ENCODE data around the gene MATN1. TPM values are rescaled to one million over a fixed set of nuclear protein-coding genes. Genes with fewer than 3 reads are reported as not detected.

Gene MATN1
- total and polyA plus RNA-seq, 2 donors, result 0.24 to 0.85 TPM

- Histone ChIP-seq H3K27ac (ENCODE audit: low read depth) (no peak overlapping the region), H3K36me3 (ENCODE audit: insufficient read depth) (no peaks in the 10 kb centered on the region), H3K4me1 (ENCODE audit: insufficient read depth) (no peaks in the 10 kb centered on the region), H3K4me3 (ENCODE audit: low read depth, low read length) (no peak overlapping the region)
- WGBS, result 65% methylated on average over 3 of the region's 3 CpGs
- DNase-seq (ENCODE audit: extremely low spot score), result no peak
Measured at GRCh38 chr1:30681782-30682181, 41.6 kb downstream of the MATN1 start.

DNA sequence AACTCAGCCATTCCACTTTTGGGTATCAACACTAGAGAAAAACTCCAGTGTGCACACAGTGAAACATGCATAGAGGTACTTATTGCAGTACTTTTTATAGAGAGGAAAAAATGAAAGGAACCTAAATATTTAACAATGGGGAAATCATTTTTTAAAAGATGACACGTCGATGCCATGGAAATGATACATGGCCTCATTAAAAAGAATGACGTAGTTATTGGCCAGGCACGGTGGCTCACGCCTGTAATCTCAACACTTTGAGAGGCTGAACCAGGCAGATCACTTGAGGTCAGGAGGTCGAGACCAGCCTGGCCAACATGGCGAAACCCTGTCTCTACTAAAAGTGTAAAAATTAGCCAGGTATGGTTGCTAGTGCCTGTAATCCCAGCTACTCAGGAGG, 42.5 kb downstream of the MATN1 start:
- DNase-seq (ENCODE audit: extremely low spot score), result no peak
- Histone ChIP-seq H3K4me1 (ENCODE audit: insufficient read depth) (no peaks in the 10 kb centered on the region), H3K27ac (ENCODE audit: low read depth) (no peak overlapping the region), H3K36me3 (ENCODE audit: insufficient read depth) (no peaks in the 10 kb centered on the region), H3K4me3 (ENCODE audit: low read depth, low read length) (no peak overlapping the region)
- WGBS, result 48% methylated on average over 7 of the region's 7 CpGs

- Histone ChIP-seq H3K4me1 (ENCODE audit: insufficient read depth) (no peaks in the 10 kb centered on the region), H3K27ac (ENCODE audit: low read depth) (no peak overlapping the region), H3K4me3 (ENCODE audit: low read depth, low read length) (no peak overlapping the region), H3K36me3 (ENCODE audit: insufficient read depth) (no peaks in the 10 kb centered on the region)
- DNase-seq (ENCODE audit: extremely low spot score), result no peak
- 85% methylated on average over 7 of the region's 7 CpGs for WGBS
Measured at GRCh38 chr1:30680429-30680828, 43.0 kb downstream of the MATN1 start.

- H3K4me3 ChIP-seq (ENCODE audit: low read depth, low read length), result no peak overlapping the region
Measured at GRCh38 chr1:30679976-30680305, 43.4 kb downstream of the MATN1 start.

DNA sequence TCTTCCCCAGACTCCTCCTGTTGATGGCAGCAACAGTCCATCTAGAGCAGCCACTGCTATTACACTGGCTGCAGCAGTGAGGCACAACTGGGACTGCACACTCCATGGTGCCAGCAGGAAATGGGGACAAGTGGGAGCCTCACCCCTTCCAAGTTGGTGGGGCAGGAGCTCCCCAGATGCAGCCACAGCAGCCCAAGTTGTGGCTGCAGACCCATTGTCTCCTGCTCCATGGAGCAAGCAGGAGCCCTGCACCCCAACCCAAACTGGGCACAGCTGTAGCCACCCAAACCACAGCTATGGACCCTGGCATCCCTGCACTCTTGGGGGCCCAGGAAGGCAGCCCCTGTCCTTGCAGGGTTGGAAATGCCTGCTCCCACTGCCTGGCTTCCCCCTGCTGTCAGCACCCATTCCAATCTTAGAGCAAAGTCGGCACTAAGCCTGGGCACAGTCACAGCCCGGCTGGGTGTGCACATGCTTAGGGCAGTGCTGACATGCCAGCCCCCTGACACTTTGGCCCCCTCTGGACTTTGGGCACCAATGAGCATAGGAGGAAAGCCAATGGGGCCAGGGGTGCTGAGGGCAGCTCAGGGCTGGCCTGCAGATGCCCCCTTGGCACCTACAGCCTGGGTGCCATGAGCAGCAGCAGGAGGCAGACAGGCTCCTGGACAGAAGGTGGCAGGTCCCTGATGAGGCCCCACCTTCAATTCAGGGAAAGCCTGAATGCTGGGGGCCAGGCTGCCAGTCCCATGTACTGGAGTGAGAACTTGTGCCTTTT, 44.0 kb downstream of the MATN1 start:
- DNase-seq (ENCODE audit: extremely low spot score), result no peak
- H3K27ac ChIP-seq (ENCODE audit: low read depth), result no peak overlapping the region
- WGBS, result 87% methylated on average over 2 of the region's 2 CpGs
- no peaks in the 10 kb centered on the region for H3K36me3 ChIP-seq (ENCODE audit: insufficient read depth)
- no peaks in the 10 kb centered on the region for H3K4me1 ChIP-seq (ENCODE audit: insufficient read depth)
- H3K4me3 ChIP-seq (ENCODE audit: low read depth, low read length), result no peak overlapping the region

More at GRCh38 chr1:30679976-30680305, 43.4 kb downstream of the MATN1 start:
- Histone ChIP-seq H3K27ac (ENCODE audit: low read depth) (no peak overlapping the region), H3K4me1 (ENCODE audit: insufficient read depth) (no peaks in the 10 kb centered on the region), H3K36me3 (ENCODE audit: insufficient read depth) (no peaks in the 10 kb centered on the region)
- no peak for DNase-seq (ENCODE audit: extremely low spot score)
- WGBS, result 71% methylated on average over 2 of the region's 2 CpGs

GRCh38 chr1:30678209-30678608, 45.2 kb downstream of the MATN1 start:
- no peak overlapping the region for H3K27ac ChIP-seq (ENCODE audit: low read depth)
- no peak overlapping the region for H3K4me3 ChIP-seq (ENCODE audit: low read depth, low read length)
- H3K4me1 ChIP-seq (ENCODE audit: insufficient read depth), result no peaks in the 10 kb centered on the region
- H3K36me3 ChIP-seq (ENCODE audit: insufficient read depth), result no peaks in the 10 kb centered on the region
- WGBS, result 56% methylated on average over 3 of the region's 3 CpGs
- DNase-seq (ENCODE audit: extremely low spot score), result no peak

- Histone ChIP-seq H3K4me3 (ENCODE audit: low read depth, low read length) (no peak overlapping the region), H3K4me1 (ENCODE audit: insufficient read depth) (no peaks in the 10 kb centered on the region), H3K27ac (ENCODE audit: low read depth) (no peak overlapping the region), H3K36me3 (ENCODE audit: insufficient read depth) (no peaks in the 10 kb centered on the region)
- DNase-seq (ENCODE audit: extremely low spot score), result no peak
- 75% methylated on average over 2 of the region's 2 CpGs for WGBS
Measured at GRCh38 chr1:30677471-30677870, 45.9 kb downstream of the MATN1 start.

DNA sequence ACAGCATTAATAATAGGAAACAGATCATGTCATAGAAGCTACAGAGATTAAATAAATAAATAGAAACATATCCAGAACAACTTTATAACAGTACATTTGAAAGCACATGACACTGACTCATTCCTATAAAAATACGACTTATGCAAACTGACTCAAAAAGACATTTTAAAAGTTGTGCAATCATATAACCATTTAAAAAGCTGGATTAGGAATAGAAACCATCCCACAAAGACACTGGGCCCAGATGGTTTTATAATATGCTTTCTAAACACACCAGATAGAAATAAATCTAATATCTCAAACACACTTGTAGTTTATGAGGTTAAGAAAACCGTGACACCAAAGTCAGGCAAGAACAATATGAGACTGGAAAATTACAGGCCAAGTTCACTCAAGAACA, 47.6 kb downstream of the MATN1 start:
- WGBS, result 35% methylated on average over 2 of the region's 2 CpGs
- Histone ChIP-seq H3K36me3 (ENCODE audit: insufficient read depth) (no peaks in the 10 kb centered on the region), H3K27ac (ENCODE audit: low read depth) (no peak overlapping the region), H3K4me3 (ENCODE audit: low read depth, low read length) (no peak overlapping the region), H3K4me1 (ENCODE audit: insufficient read depth) (no peaks in the 10 kb centered on the region)
- no peak for DNase-seq (ENCODE audit: extremely low spot score)

DNA sequence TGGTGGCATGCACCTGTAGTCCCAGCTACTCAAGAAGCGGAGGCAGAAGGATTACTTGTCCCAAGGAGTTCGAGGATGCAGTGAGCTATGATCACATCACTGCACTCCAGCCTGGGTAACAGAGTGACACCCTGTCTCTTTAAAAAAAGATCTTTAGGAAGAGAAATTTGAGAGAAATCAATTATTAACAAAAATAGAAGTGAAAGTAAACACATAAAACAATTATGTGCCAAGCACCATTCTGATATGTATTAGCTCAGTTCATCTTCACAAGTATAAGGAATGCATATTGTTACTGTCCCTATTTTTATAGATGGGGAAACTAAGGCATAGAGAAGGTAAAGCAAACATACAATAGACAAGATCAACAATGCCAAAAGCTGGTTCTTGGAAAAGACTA, 48.1 kb downstream of the MATN1 start:
- no peak overlapping the region for H3K27ac ChIP-seq (ENCODE audit: low read depth)
- no peak for DNase-seq (ENCODE audit: extremely low spot score)

DNA sequence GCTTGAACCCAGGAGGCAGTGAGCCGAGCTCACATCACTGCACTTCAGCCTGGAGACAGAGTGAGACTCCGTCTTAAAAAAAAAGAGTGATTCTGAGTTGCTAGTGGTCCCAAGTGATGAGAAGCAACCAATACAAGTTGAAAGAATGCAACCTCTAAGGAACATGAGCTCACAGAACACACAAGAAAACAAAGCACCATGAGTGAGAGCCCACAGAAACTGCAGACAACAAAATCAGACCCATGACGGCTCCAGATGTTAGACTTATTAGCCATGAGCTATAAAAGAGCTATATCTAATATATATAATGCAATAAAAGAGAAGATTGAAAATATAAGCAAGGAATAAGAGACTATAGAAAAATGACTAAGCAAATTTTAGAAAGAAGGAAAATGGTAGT, 50.0 kb downstream of the MATN1 start:
- Histone ChIP-seq H3K4me3 (ENCODE audit: low read depth, low read length) (no peak overlapping the region), H3K36me3 (ENCODE audit: insufficient read depth) (no peaks in the 10 kb centered on the region), H3K27ac (ENCODE audit: low read depth) (no peak overlapping the region), H3K4me1 (ENCODE audit: insufficient read depth) (no peaks in the 10 kb centered on the region)
- WGBS, result 77% methylated on average over 3 of the region's 3 CpGs
- DNase-seq (ENCODE audit: extremely low spot score), result no peak

More for the DNA sequence above, 48.1 kb downstream of the MATN1 start:
- Histone ChIP-seq H3K36me3 (ENCODE audit: insufficient read depth) (no peaks in the 10 kb centered on the region), H3K4me3 (ENCODE audit: low read depth, low read length) (no peak overlapping the region), H3K4me1 (ENCODE audit: insufficient read depth) (no peaks in the 10 kb centered on the region)
- WGBS, result 87% methylated on average over 2 of the region's 2 CpGs

DNA sequence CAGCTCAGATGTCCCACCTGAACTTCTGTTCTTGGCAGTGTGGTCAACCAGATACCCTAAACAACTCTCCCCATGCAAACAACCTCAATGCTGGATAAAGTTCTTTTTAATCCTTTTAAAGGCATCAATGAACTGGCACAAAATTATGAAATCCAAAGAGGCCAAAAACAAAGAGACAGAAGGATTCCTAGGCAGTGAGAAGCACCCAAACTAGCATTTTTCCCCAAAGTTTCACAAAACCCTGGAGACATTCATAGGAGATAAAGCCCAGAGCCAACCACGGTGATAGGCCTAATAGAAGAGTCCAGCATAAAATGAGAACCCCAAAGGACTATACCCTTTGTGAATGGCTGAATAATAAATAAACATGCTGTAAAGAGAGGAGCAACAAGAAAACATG, 50.7 kb downstream of the MATN1 start:
- no peaks in the 10 kb centered on the region for H3K4me1 ChIP-seq (ENCODE audit: insufficient read depth)
- H3K36me3 ChIP-seq (ENCODE audit: insufficient read depth), result no peaks in the 10 kb centered on the region
- no peak for DNase-seq (ENCODE audit: extremely low spot score)
- no peak overlapping the region for H3K4me3 ChIP-seq (ENCODE audit: low read depth, low read length)
- WGBS, result 92% methylated on average over 1 of the region's 1 CpG
- H3K27ac ChIP-seq (ENCODE audit: low read depth), result no peak overlapping the region

DNA sequence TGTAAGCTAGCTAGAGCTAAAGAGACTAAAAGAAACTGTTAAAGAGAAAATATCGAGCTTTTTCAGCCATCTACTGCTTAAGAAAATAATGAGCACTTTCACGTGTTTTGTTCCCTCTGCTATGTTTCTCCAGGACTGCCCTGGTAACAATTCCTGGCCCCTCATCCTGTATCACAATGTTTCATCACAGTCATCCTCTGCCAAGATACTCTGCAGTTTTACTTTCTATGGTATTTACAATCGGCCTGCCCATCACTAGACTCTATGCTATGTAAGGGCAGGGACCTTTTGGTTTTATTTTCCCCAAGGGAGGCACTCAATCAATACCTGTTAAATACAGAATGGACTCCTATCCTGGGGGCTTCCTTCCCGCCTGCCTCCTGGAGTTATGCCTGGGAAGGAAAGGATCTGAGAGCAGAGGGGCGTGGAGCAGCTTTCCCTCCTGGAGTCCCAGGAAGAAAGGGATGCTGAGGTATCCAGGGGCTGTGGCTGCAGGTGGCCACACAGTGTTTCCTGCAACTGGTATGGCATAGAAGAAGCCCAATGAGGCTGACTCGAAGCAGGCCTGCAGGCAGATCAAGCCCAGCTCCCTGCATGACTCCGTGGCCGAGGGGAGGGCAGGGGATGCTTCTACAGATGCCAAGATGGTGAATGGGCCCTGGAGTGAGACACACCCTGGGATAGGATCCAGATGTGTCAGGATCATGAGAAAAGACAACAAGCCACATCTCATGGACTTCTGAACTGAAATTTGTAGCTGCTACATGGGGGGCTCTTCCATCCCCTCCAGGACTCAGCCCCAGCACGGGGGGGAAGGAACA, 52.9 kb downstream of the MATN1 start:
- no peak overlapping the region for H3K27ac ChIP-seq (ENCODE audit: low read depth)
- WGBS, result 51% methylated on average over 9 of the region's 9 CpGs
- H3K36me3 ChIP-seq (ENCODE audit: insufficient read depth), result no peaks in the 10 kb centered on the region
- DNase-seq (ENCODE audit: extremely low spot score), result no peak
- H3K4me3 ChIP-seq (ENCODE audit: low read depth, low read length), result no peak overlapping the region
- H3K4me1 ChIP-seq (ENCODE audit: insufficient read depth), result no peaks in the 10 kb centered on the region

DNA sequence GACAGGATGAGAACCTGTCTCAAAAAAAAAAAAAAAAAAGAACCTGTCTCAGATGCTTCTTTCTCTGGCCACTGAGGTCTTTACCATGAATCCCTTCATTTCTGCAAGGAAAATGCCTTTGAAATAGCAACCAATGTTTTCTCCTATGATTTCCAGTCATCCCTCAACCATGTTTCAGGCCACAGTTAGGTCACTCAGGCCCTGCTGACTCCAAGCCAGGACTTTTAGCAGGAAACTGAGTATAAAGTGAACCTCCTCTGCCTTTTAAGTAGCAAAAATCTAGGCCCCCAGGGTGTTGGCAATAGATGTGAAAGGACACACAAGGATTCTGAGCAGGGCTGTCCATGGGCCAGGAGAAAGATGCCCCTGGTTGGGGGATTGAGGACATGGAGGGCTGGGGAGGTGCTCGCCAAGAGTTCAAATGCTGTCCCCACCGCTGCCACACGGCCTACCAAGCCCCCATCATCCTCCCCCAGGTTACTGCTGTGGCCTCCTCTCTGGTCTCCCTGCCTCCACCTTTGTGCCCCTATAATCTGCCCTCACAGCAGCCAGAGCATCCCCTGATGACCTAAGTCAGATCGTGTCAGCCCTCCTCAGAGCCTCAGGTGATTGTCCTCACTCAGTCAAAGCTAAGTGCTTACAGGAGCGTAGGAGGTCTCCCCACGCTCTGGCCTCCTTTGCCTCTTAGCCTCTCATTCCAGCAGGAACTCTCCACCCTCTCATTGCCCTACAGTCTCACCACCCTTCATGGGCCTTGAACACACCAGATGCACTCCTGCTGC, 54.6 kb downstream of the MATN1 start:
- Histone ChIP-seq H3K4me3 (ENCODE audit: low read depth, low read length) (no peak overlapping the region), H3K27ac (ENCODE audit: low read depth) (no peak overlapping the region), H3K4me1 (ENCODE audit: insufficient read depth) (no peaks in the 10 kb centered on the region), H3K36me3 (ENCODE audit: insufficient read depth) (no peaks in the 10 kb centered on the region)
- DNase-seq (ENCODE audit: extremely low spot score), result no peak
- WGBS, result 97% methylated on average over 6 of the region's 6 CpGs

DNA sequence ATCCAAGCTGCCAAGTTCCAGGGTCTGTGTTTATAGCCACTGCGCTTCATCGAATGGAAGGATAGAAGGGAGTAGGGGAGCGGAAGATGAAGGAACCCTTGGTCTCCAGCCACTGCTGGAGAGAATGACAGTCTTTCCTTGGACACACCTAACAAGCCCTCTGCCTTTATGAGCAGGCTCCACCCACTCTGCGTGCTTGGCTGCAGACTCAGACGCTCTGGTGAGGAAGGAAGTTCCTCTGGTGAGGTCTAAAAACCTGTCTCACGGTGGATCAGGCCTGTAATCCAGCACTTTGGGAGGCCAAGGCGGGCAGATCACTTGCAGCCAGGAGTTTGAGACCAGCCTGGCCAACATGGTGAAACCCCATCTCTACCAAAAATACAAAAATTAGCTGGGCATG, 55.4 kb downstream of the MATN1 start:
- no peak overlapping the region for H3K27ac ChIP-seq (ENCODE audit: low read depth)
- H3K36me3 ChIP-seq (ENCODE audit: insufficient read depth), result no peaks in the 10 kb centered on the region
- H3K4me3 ChIP-seq (ENCODE audit: low read depth, low read length), result no peak overlapping the region
- 49% methylated on average over 7 of the region's 7 CpGs for WGBS
- DNase-seq (ENCODE audit: extremely low spot score), result no peak
- H3K4me1 ChIP-seq (ENCODE audit: insufficient read depth), result no peaks in the 10 kb centered on the region
